ENCODE results near the gene ESYT3.
A peak's percentile ranks its signal among the peaks of the same experiment; 100 is the strongest.
"Not testable (repeated sequence)": the region's sequence is repeated elsewhere in the genome, so short reads cannot be mapped to it uniquely, and the experiment has no call there.

The ESYT3 gene

DNA sequence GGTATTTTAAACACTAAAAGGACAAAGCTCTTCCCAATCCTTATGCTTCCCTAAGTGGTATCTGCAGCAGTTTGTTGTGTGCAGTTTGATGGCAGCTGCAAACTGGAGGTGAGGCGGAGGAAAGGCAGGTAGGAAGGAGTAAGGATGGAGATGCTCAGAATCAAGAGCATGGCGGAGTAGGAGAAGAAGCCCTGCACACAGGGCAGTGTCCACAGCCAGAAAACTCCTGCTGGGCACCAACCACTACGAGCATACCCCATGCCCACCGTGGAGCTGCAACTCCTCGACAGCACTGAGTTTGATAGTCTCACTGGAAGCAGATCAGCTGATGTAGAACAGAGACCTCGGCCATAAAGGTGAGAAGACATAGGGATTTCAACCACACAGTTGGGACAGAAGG lies 30.3 kb upstream of the ESYT3 start:
- H3K27me3 Mint-ChIP-seq = peaks cover 62% of the 10 kb centered on the region
- peak; percentile 17 for ATAC-seq
- no peak overlapping the region for H3K4me3 Mint-ChIP-seq
- H3K9me3 Mint-ChIP-seq = no peaks in the 10 kb centered on the region
- no peaks in the 10 kb centered on the region for H3K36me3 Mint-ChIP-seq
- no peak overlapping the region for H3K27ac Mint-ChIP-seq
- no peaks in the 10 kb centered on the region for H3K4me1 Mint-ChIP-seq

DNA sequence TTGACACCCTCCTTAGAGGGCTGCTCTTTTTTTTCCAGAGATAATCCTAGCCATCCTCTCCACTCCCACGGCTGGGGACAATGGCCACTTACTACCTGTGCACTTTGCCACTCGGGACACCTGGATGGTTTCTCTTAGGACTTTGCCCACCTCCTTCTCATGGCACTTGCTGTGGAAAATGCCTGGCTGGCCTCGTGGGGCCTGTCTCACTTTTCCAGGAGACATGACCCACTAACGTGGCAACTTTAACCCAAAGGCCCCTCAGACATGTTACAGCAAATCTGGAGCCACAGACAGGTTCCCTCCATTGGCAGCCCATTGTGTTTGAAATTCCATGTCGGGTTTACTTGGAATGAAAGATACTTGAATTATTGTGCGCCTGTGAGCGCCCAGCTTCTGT lies 29.4 kb upstream of the ESYT3 start:
- ATAC-seq = no peak
- H3K36me3 Mint-ChIP-seq = no peaks in the 10 kb centered on the region
- H3K9me3 Mint-ChIP-seq = no peaks in the 10 kb centered on the region
- H3K27ac Mint-ChIP-seq = no peak overlapping the region
- no peak overlapping the region for H3K4me3 Mint-ChIP-seq
- H3K27me3 Mint-ChIP-seq = peaks cover 55% of the 10 kb centered on the region
- H3K4me1 Mint-ChIP-seq = no peaks in the 10 kb centered on the region

DNA sequence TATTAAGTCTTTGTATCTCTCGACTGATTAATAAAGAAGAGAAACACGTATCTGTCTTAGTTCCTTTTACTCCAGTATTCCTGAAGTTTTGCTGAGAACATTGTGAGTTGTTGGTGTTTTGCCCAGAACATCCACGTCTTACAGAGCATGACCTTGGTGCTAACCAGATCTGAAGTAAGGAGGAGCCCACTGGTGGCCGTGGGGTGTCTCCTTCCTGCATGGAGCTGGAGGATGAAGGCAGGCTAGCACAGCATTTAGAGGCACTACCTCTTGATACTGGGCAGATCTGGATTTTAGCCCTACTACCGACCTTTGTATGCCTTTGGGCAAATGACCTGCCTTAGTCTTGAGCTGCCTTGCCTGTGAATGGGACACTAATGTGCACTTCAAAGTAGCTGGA lies 28.9 kb upstream of the ESYT3 start:
- Mint-ChIP-seq H3K36me3 (no peaks in the 10 kb centered on the region), H3K4me3 (no peak overlapping the region), H3K4me1 (peaks cover 5% of the 10 kb centered on the region), H3K9me3 (no peaks in the 10 kb centered on the region), H3K27me3 (peaks cover 53% of the 10 kb centered on the region), H3K27ac (no peak overlapping the region)
- no peak for ATAC-seq

DNA sequence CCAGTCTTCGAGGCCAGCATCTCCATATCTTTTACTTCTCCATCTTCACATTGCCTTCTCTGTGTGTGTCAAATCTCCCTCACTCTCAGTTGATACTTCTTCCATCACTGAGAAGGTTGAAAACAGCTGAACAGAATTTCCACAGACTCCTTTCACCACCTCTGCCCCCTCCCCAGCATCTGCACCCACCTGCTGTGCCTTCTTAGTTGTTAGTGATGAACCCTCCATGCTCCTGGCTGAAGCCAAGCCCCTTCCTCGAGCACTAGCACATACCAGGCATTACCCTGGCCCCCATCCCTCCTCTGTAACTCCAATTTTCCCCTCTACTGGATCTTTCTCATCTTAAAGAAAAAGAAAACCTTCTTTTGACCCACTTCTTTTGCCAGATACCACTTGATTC lies 27.8 kb upstream of the ESYT3 start:
- peaks cover 8% of the 10 kb centered on the region for H3K4me1 Mint-ChIP-seq
- no peaks in the 10 kb centered on the region for H3K36me3 Mint-ChIP-seq
- H3K27ac Mint-ChIP-seq = no peak overlapping the region
- H3K9me3 Mint-ChIP-seq = no peaks in the 10 kb centered on the region
- no peak overlapping the region for H3K4me3 Mint-ChIP-seq
- no peak for ATAC-seq
- peaks cover 43% of the 10 kb centered on the region for H3K27me3 Mint-ChIP-seq

DNA sequence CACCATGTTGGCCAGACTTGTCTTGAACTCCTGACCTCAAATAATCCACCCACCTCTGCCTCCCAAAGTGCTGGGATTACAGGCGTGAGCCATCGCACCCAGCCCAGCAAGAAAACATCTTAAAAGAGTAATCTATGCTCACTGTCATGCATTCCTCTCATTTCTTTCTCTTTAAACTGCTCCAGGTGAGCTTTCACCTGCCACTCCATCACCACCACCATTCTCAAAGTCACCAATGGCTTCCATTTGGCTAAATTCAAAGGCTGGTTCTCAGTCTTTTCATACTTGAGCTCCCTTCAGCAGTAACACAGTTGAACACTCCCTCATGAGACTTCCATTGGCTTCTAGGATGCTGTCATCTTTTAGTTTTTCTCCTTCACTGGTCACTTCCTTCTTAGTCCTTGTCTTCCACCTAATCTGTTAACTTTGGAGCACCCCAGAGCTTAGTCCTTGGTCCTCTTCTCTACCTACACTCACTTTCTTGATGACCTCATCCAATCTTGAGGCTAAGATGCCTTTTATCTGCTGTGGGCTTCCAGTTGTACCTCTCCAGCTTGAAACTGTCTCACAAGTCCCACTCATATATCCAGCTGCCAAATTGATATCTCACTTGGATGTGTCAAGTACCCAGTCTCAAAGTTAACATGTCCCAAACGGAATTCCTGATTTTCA lies 27.0 kb upstream of the ESYT3 start:
- Mint-ChIP-seq H3K4me1 (peaks cover 8% of the 10 kb centered on the region), H3K36me3 (no peaks in the 10 kb centered on the region), H3K4me3 (no peak overlapping the region), H3K9me3 (no peaks in the 10 kb centered on the region), H3K27me3 (peaks cover 44% of the 10 kb centered on the region), H3K27ac (no peak overlapping the region)
- no peak for ATAC-seq

DNA sequence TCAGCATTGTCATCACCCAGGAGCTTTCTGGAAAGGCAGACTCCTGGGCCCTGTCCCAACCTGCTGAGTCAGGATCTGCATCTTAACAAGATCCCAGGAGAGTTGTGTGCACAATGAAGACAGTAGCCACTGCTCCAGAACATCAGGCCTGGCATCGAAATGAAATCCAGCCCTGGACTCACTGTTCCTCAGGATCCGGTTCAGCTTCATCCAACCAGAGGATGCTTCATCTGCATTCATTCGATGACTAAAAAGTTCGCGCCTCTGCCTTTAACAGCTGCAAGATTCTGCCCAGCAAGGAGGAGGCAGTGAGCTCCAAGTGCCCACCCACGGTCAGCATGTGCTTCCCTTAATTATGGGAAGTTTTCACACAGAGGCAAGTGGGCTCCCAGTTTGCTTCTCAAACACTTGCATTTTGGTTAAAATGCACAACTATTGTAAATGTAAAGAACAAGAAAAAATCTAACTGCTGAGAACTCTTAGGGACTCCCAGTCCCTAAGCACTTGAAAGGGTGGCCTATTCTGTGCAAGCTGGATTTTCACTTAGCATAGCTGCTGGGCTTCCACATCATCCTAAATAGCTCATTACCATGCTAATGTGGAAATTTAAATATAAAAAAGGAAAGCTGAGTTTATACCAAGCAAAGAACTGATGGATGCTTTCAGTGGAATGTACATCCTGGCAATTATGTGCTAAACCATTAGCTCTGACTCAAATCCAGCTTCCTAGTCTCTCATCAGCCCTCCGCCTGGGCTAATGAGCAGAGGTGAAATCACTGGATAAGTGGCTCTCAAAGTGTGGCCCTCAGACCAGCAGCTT lies 25.5 kb upstream of the ESYT3 start:
- no peak overlapping the region for H3K4me3 Mint-ChIP-seq
- H3K9me3 Mint-ChIP-seq = no peaks in the 10 kb centered on the region
- H3K27ac Mint-ChIP-seq = no peak overlapping the region
- no peaks in the 10 kb centered on the region for H3K36me3 Mint-ChIP-seq
- peaks cover 8% of the 10 kb centered on the region for H3K4me1 Mint-ChIP-seq
- no peak for ATAC-seq
- H3K27me3 Mint-ChIP-seq = peaks cover 46% of the 10 kb centered on the region

DNA sequence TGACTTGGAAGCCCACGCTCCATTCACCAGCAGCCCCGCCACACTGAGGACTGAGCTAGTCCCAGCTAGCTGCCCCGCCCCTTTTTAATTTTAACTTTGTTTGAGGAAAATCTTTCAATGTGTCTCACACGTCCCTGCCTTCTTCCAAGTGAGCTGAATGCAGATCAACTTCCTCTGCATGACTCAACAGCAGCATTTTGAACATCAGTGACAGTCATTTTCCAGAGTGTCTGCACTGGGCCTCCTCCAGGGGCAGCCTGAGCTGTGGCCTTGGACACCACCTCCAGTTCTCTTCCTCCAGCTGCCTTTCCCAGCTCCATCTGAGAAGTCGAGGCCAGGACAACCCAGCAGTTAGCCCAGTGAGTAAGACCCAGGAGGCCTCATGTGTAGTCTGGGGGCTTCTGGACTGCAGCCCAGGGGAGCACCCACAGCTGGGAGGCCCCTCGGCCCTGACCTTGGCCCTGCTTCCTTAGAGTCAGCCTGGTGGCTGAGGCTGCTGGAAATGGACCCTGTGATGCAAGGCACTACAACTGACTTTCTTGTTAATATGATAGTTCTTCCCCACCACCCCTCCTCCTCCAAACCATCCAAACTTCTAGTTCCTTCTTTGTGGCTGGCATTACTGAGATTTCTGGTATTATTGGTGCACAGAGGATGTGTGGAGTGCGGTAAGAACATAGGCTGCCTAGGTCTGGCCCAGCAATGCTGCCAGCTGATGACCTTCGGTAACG lies 21.4 kb upstream of the ESYT3 start:
- H3K4me1 Mint-ChIP-seq = peaks cover 8% of the 10 kb centered on the region
- H3K27ac Mint-ChIP-seq = no peak overlapping the region
- ATAC-seq = no peak
- H3K36me3 Mint-ChIP-seq = no peaks in the 10 kb centered on the region
- H3K27me3 Mint-ChIP-seq = peaks cover 48% of the 10 kb centered on the region
- H3K4me3 Mint-ChIP-seq = no peak overlapping the region
- H3K9me3 Mint-ChIP-seq = no peaks in the 10 kb centered on the region

DNA sequence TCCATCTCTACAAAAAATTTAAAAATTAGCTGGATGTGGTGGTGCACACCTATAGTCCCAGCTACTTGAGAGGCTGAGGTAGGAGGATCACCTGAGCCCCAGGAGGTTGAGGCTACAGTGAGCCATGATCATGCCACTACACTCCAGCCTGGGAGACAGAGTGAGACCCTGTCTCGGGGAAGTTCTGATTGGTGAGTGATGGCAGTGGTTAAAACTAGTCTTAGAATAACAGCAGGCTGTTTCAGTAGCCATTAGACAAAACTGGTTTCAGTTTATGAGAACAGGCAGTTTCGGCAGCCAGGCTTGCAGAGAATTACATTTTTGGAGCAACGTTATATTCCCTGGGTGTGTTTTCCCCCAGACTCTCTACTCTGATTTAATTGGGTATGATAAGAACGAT lies 18.2 kb upstream of the ESYT3 start:
- not testable (repeated sequence) for H3K9me3 Mint-ChIP-seq, H3K36me3 Mint-ChIP-seq, H3K4me3 Mint-ChIP-seq, ATAC-seq, H3K27ac Mint-ChIP-seq, H3K4me1 Mint-ChIP-seq
- peaks cover 55% of the 10 kb centered on the region for H3K27me3 Mint-ChIP-seq

DNA sequence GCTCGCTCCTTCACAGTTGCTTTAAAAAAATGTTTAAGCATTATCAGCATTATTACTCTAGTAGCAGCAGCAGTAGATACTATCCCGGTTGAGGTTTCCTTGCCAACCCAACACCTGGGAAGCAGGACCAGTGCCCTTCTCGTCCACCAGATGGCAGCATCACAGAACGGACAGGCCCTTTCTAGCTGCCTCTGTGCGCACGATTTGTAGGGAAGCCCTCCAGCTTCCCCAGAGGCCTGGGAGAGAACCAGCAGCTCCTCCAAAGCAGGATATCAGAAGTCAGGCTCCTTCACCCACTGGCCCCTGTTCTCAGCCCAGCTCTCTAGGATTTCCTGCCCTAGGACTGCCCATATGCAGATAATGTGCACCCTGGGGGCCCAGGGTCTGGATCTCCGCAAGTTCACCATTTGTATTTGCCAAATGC lies 16.8 kb upstream of the ESYT3 start:
- no peaks in the 10 kb centered on the region for H3K4me1 Mint-ChIP-seq
- no peak overlapping the region for H3K4me3 Mint-ChIP-seq
- H3K9me3 Mint-ChIP-seq = peaks cover 2% of the 10 kb centered on the region
- peaks cover 46% of the 10 kb centered on the region for H3K27me3 Mint-ChIP-seq
- no peaks in the 10 kb centered on the region for H3K36me3 Mint-ChIP-seq
- H3K27ac Mint-ChIP-seq = no peak overlapping the region
- peak; percentile 67 for ATAC-seq

DNA sequence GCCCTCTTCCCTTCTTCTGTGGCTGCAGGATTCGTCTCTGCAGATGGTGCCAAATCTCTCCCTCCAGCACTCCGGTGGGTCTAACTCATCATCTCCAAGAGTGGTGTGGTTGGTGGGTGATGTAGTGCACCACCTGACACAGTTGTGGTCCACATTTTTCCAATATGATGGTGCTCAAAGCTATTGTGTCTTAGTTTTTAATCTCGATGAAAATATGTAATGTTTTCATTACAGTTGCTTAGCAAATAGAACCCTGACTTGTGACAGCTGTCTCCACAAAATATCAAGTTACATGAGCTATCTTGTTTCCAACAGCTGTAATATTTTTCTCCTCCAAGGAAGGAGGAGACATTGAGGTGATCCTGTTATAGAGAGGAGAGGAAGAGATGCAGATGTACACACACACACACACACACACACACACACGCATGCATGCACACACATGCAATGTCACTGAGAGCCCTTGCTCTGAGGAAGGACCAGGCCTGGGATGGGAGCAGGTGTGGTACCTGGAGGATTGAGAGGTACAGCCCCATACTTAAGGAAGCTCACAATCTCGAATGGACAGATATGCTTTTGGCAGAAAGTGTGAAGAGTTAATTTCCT lies 15.7 kb upstream of the ESYT3 start:
- H3K4me1 Mint-ChIP-seq = no peaks in the 10 kb centered on the region
- no peak overlapping the region for H3K27ac Mint-ChIP-seq
- H3K4me3 Mint-ChIP-seq = no peak overlapping the region
- H3K36me3 Mint-ChIP-seq = no peaks in the 10 kb centered on the region
- peaks cover 2% of the 10 kb centered on the region for H3K9me3 Mint-ChIP-seq
- ATAC-seq = no peak
- peaks cover 46% of the 10 kb centered on the region for H3K27me3 Mint-ChIP-seq

DNA sequence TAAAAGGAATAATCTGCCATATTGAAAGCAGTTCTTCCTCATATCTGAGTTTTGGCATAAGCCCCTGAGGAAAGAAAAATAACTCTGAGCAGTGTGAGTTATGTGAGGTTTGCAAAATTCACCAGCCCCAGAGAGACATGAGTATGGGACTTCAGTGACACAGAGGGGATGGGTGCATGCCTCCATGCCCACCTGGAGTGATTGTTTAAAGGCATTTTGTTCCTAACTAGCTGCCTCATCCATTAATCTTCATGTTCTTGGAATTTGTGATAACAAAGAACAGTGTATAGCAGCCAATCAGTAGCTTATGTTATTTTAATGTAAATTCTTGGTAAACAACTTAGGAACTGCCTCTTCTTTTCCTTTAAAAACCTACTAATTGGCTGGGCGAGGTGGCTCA lies 11.1 kb upstream of the ESYT3 start:
- no peaks in the 10 kb centered on the region for H3K36me3 Mint-ChIP-seq
- no peaks in the 10 kb centered on the region for H3K4me1 Mint-ChIP-seq
- H3K4me3 Mint-ChIP-seq = no peak overlapping the region
- peaks cover 2% of the 10 kb centered on the region for H3K9me3 Mint-ChIP-seq
- H3K27ac Mint-ChIP-seq = no peak overlapping the region
- H3K27me3 Mint-ChIP-seq = peaks cover 11% of the 10 kb centered on the region
- ATAC-seq = no peak

DNA sequence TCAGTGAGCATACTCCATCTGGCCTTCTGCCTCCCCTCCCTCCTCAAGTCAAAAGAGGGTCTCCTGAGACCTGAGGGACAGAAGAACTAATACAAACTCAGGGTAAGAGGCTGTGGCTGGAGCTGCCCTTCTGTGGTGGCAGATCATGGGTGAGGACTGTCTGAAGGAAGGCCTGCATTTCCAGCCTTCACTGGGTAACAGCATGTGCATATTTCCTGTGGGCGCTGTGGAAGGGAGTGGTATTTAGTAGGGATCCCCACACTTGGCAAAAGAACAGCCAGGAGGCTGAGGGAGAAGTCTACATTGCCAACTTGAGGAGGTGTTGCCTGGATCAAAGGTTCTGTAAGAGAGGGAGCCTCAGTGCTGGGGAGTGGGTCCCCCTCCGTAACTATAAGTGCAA lies 10.1 kb upstream of the ESYT3 start:
- peak; percentile 57 for ATAC-seq
- H3K4me1 Mint-ChIP-seq = no peaks in the 10 kb centered on the region
- H3K27ac Mint-ChIP-seq = no peak overlapping the region
- H3K9me3 Mint-ChIP-seq = peaks cover 2% of the 10 kb centered on the region
- H3K36me3 Mint-ChIP-seq = no peaks in the 10 kb centered on the region
- H3K4me3 Mint-ChIP-seq = no peak overlapping the region
- H3K27me3 Mint-ChIP-seq = peaks cover 11% of the 10 kb centered on the region

DNA sequence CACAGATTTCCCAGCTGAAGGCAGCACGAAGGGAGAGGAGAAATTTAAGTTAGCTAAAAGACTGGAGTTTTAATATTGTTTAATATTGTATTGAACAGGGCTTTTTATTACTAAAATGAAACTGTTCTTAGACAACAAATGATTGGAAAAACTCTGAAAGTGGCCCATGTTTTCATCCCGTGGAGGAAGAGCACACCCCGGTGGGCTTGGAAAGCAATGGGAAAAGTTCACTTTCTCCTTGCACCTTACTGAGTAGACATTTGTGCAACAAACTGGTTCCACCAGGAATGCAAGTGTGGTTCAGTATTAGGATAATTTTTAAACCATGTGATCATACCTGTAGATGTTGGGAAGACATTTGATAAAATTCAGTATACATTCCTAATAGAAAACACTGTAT lies 8.2 kb upstream of the ESYT3 start:
- H3K36me3 Mint-ChIP-seq = no peaks in the 10 kb centered on the region
- H3K27ac Mint-ChIP-seq = no peak overlapping the region
- no peak for ATAC-seq
- H3K4me3 Mint-ChIP-seq = no peak overlapping the region
- H3K9me3 Mint-ChIP-seq = peaks cover 2% of the 10 kb centered on the region
- H3K4me1 Mint-ChIP-seq = no peaks in the 10 kb centered on the region
- peaks cover 14% of the 10 kb centered on the region for H3K27me3 Mint-ChIP-seq

DNA sequence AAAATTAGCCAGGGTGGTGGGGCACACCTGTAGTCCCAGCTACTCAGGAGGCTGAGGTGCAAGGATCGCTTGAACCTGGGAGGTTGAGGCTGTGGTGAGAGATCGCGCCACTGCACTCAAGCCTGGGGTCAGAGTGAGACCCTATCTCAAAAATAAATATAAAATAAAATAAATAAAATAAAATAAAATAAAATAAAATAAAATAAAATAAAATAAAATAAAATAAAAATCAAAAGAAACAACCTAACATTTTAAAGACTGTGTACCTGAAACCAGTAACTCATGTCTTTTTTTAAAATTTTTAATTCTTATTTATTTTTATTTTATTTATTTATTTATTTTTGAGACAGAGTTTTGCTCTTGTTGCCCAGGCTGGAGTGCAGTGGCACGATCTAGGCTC lies 7.7 kb upstream of the ESYT3 start:
- ATAC-seq, H3K4me3 Mint-ChIP-seq, H3K4me1 Mint-ChIP-seq, H3K27ac Mint-ChIP-seq, H3K36me3 Mint-ChIP-seq, H3K9me3 Mint-ChIP-seq: not testable (repeated sequence)
- H3K27me3 Mint-ChIP-seq = peaks cover 19% of the 10 kb centered on the region

DNA sequence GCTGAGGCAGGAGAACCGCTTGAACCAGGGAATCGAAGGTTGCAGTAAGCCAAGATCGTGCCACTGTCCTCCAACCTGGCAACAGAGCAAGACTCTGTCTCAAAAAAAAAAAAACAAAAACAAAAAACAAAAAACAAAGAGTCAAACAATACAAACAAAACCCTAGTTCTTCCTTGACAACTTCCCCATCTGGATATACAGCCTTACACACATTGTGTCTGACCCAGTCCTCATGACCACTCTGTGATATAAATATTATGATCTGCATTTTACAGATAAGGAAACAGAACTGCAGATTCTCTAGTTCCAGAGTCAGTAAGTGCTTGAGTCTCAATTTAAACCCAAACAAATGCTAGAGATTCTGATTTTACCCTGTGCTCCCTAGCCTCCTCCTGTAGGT lies 4.8 kb upstream of the ESYT3 start:
- H3K27me3 Mint-ChIP-seq = peaks cover 47% of the 10 kb centered on the region
- no peak overlapping the region for H3K27ac Mint-ChIP-seq
- H3K4me1 Mint-ChIP-seq = peaks cover 11% of the 10 kb centered on the region
- ATAC-seq = no peak
- no peak overlapping the region for H3K4me3 Mint-ChIP-seq
- H3K9me3 Mint-ChIP-seq = no peaks in the 10 kb centered on the region
- H3K36me3 Mint-ChIP-seq = no peaks in the 10 kb centered on the region

Measured in stimulated activated memory B cell treated with anti-CD40 and anti-IgM and Interleukin-4, amounts not matched to agents 10 μg/mL and 1 μg/mL and 100 μg/mL, for 72 hours (primary cell).